Measurements from ENCODE around the gene GPR33. TPM values are rescaled to one million over a fixed set of nuclear protein-coding genes. Genes with fewer than 3 reads are reported as not detected.
"Not testable (repeated sequence)": the region's sequence is repeated elsewhere in the genome, so short reads cannot be mapped to it uniquely, and the experiment has no call there.

Gene GPR33
- not detected for total RNA-seq

- no peak for DNase-seq
Measured at GRCh38 chr14:31487886-31488285, at the start of gene GPR33. Gene GPR33 (minus strand): TSS chr14:31488039. CDS start chr14:31483965, 4,074 bp downstream.

- DNase-seq, result no peak
Measured at GRCh38 chr14:31536201-31536960, 48.5 kb upstream of the GPR33 start.

- DNase-seq, result no peak
Measured at GRCh38 chr14:31530136-31530535, 42.3 kb upstream of the GPR33 start.

- DNase-seq, result no peak
Measured at GRCh38 chr14:31529053-31529452, 41.2 kb upstream of the GPR33 start.

- no peak for DNase-seq
Measured at GRCh38 chr14:31527546-31527945, 39.7 kb upstream of the GPR33 start.

GRCh38 chr14:31527087-31527486 is 39.2 kb upstream of the GPR33 start:
- DNase-seq, result no peak

GRCh38 chr14:31510855-31511254 is 23.0 kb upstream of the GPR33 start:
- DNase-seq, result no peak

- DNase-seq, result peak; percentile 32
Measured at GRCh38 chr14:31510222-31510621, 22.4 kb upstream of the GPR33 start.

- no peak for DNase-seq
Measured at GRCh38 chr14:31508135-31508534, 20.3 kb upstream of the GPR33 start.

GRCh38 chr14:31505411-31505810 is 17.6 kb upstream of the GPR33 start:
- peak; percentile 14 for DNase-seq

GRCh38 chr14:31501870-31502269 is 14.0 kb upstream of the GPR33 start:
- DNase-seq, result no peak

GRCh38 chr14:31492759-31493498 is 5.1 kb upstream of the GPR33 start:
- no peak for DNase-seq

- no peak for DNase-seq
Measured at GRCh38 chr14:31489691-31490090, 1.9 kb upstream of the GPR33 start.

- DNase-seq, result no peak
Measured at GRCh38 chr14:31486764-31487163, 1.1 kb downstream of the GPR33 start.

- DNase-seq, result no peak
Measured at GRCh38 chr14:31484754-31485153, 3.1 kb downstream of the GPR33 start.

- DNase-seq, result no peak
Measured at GRCh38 chr14:31480156-31480555, 7.7 kb downstream of the GPR33 start.

GRCh38 chr14:31479027-31479426 is 8.8 kb downstream of the GPR33 start:
- no peak for DNase-seq

- no peak for DNase-seq
Measured at GRCh38 chr14:31477248-31477647, 10.6 kb downstream of the GPR33 start.

GRCh38 chr14:31476131-31476866 is 11.5 kb downstream of the GPR33 start:
- DNase-seq, result no peak

GRCh38 chr14:31466554-31466953 is 21.3 kb downstream of the GPR33 start:
- DNase-seq, result no peak

- peak; percentile 41 for DNase-seq
Measured at GRCh38 chr14:31465111-31465510, 22.7 kb downstream of the GPR33 start.

GRCh38 chr14:31462450-31462849 is 25.4 kb downstream of the GPR33 start:
- not testable (repeated sequence) for DNase-seq

- no peak for DNase-seq
Measured at GRCh38 chr14:31461545-31461944, 26.3 kb downstream of the GPR33 start.

Data from tongue (tissue), 2 donors.